ENCODE results near the gene WNT2. TPM values are rescaled to one million over a fixed set of nuclear protein-coding genes. Genes with fewer than 3 reads are reported as not detected.

The WNT2 gene
- under 0.01 TPM for total RNA-seq

GRCh38 chr7:117322741-117323304, at the start of gene WNT2:
WNT2 (minus strand) TSS chr7:117323058; CDS start chr7:117322989, 69 bp downstream.
- H3K4me3 ChIP-seq (ENCODE audit: low read length): no peak within 1 kb of the TSS
- H3K4me1 ChIP-seq (ENCODE audit: insufficient read depth, low read length): no peaks in the 10 kb centered on the region
- H3K9me3 ChIP-seq (ENCODE audit: low read depth, low read length): no peaks in the 10 kb centered on the region
- peaks cover 68% of the 10 kb centered on the region for H3K27me3 ChIP-seq (ENCODE audit: insufficient read depth, low read length)

DNA sequence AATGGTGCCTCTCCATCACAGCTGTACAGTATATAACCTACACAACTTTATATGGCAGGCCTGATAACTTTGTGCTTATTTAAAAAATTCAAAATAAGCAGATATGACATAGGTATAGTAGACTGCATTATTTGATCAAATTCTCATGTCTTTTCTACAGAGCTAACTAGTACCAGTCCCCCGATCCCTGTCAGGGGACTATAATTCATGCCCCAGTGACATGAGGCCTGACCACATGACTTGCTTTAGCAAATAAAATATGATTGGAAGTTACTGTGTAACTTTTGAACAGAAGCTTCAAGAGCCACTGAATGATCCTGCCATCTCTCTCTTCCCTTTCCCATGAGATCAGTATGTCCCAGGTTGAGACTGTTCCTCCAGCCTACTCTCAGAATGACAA, 49.2 kb upstream of the WNT2 start:
- H3K27me3 ChIP-seq (ENCODE audit: insufficient read depth, low read length): no peaks in the 10 kb centered on the region
- no peaks in the 10 kb centered on the region for H3K4me1 ChIP-seq (ENCODE audit: insufficient read depth, low read length)
- no peaks in the 10 kb centered on the region for H3K9me3 ChIP-seq (ENCODE audit: low read depth, low read length)
- no peak overlapping the region for H3K4me3 ChIP-seq (ENCODE audit: low read length)

DNA sequence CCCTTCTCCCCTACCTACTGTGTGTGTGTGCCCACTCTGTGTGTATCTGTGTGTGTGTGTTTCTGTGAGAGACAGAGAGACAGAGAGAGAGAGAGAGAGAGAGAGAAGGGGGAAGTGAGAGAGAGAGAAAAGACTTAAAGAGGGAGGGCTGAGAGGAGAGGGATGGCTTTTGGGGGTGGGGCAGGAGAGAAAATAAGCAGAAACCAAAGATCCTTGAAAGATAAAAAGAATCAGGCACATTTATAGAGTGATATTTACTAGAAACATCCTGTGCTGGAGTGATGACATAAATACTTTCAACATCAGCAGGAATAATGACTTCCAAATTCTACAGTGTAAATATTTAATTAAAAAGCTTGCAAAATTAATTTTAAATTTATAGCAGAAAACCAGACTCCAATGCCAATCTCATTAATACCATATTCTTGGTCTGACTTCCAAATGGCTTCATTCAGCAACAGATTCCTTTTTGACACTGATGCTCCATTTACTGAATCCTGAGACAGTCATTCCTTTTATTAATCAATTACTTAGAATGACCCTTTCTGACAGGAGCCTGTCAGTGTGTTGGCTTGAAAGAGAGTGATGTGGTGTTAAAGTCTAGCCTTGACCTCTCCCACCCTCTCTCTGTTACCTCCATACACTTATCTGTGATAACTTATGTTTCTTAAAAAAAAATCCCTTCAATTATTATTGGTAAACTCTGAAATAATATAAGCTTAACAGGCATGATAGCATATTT, 41.7 kb upstream of the WNT2 start:
- no peaks in the 10 kb centered on the region for H3K9me3 ChIP-seq (ENCODE audit: low read depth, low read length)
- no peaks in the 10 kb centered on the region for H3K27me3 ChIP-seq (ENCODE audit: insufficient read depth, low read length)
- H3K4me3 ChIP-seq (ENCODE audit: low read length): no peak overlapping the region
- H3K4me1 ChIP-seq (ENCODE audit: insufficient read depth, low read length): no peaks in the 10 kb centered on the region

DNA sequence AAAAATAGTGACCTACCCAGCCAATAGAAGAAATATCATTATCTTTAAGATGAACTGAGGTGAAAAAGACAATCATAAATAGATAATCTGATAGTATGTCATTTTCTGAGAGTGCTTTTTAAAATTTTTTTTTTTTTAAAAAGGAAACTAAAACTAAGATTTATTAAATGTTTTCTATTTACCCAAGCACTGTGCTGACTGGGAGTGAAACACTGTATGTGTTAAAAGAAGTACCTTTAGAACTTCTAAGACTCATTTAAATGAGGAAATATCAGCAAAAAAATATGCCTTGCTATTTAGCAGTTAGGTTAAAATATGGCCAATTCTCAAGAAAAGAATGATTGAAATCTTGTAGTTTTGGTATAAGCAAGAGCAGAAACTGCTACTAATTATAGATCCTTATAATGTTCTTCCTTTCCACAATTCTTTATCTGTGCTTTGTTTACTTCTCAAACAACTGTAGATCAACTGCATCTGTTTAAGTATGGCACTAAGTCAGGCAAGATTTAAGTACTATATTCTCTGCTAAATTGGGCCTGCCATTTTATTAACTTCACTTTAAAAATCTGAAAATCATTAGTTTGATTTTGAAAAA, 39.5 kb upstream of the WNT2 start:
- H3K4me1 ChIP-seq (ENCODE audit: insufficient read depth, low read length): no peaks in the 10 kb centered on the region
- H3K4me3 ChIP-seq (ENCODE audit: low read length): no peak overlapping the region
- no peaks in the 10 kb centered on the region for H3K9me3 ChIP-seq (ENCODE audit: low read depth, low read length)
- no peaks in the 10 kb centered on the region for H3K27me3 ChIP-seq (ENCODE audit: insufficient read depth, low read length)

DNA sequence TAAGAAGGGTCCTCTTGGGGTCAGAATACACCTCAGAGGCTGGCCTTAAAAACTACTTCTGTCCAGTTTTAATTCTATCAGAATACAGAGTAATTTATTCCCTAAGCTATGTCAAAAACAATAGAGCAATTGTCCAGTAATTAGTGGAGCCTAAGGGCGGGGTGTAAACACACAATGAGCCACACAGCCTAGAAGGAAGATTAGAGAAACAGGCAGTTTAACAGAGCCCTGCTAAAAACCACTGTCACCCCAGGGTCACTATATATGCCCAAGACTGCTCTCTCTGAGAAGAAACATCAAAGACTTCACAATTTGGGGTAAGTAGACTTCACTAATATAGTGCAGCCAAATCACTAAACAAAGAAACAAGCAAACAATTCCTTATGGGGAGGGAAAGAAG, 27.2 kb upstream of the WNT2 start:
- Histone ChIP-seq H3K4me1 (ENCODE audit: insufficient read depth, low read length) (no peaks in the 10 kb centered on the region), H3K4me3 (ENCODE audit: low read length) (no peak overlapping the region), H3K27me3 (ENCODE audit: insufficient read depth, low read length) (no peaks in the 10 kb centered on the region), H3K9me3 (ENCODE audit: low read depth, low read length) (no peaks in the 10 kb centered on the region)

DNA sequence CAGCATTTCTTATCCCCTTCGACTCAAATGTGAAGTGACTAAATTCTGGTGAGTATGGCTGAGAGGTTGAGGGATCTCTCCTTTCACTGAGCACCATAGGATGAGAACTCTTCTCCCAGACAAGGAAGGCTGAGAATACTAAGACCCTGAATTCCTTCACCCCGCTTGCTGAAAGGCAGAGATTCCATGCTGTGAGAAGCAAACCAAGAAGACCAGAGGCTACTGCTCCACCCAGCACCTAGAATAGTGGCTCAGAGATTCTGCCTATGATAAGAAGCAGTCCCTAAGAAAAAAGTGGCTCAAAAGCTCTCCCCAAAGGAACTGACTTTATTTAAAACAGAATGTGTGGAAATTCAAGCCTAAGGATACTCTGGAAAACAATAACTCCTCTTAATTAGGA, 26.7 kb upstream of the WNT2 start:
- no peaks in the 10 kb centered on the region for H3K9me3 ChIP-seq (ENCODE audit: low read depth, low read length)
- H3K4me1 ChIP-seq (ENCODE audit: insufficient read depth, low read length): no peaks in the 10 kb centered on the region
- H3K27me3 ChIP-seq (ENCODE audit: insufficient read depth, low read length): no peaks in the 10 kb centered on the region
- H3K4me3 ChIP-seq (ENCODE audit: low read length): no peak overlapping the region

DNA sequence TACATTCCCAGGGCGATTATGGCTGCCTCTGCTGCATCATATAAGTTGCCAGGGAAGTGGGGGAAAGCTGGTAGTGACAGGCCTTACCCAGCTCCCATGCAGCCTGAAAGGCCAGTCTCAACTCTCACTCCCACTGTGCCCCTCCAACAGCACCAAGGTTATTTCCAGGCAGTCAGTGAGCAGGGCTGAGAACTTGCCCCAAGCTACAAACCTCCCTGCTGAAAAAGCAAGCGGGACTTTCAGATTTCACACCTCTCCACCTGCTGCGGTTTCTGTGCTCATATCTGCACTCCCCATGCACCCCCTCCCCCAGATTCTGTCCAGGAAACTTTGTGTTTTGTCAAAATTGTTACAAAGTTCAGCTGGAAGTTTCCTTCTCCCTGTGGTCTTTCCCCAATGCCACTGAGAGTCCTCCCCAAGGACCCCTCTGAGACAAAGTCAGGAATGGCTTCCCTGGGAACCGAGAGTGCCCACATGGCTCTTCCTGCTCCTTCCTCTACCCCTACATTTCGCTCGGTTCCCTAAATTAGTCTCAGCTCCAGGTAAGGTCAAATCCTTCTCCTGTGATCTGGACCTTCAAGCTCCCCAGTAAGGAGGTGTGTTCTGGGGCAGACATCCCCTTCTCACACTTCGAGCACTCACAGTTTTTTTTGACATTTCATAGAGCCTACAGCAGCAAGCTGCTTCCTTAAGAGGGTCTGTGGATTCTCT, 25.3 kb upstream of the WNT2 start:
- Histone ChIP-seq H3K27me3 (ENCODE audit: insufficient read depth, low read length) (no peaks in the 10 kb centered on the region), H3K4me3 (ENCODE audit: low read length) (no peak overlapping the region)

DNA sequence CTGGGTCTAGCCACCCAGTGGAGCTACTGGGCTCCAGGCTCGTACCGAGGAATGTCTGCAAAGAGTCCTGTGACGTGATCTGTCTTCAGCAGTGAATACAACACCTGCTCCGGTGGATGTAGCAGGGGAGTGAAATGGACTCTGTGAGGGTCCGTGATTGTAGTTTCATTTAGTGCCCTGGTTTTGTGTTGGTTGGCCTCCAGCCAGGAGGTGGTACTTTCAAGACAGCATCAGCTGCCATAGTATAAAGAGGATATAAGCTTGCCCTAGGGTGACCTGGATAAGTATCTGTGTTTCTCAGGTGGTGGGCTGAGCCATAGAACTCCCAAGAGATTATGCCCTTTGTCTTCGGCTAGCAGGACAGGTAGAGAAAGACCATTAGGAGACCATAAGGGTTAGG, 24.6 kb upstream of the WNT2 start:
- Histone ChIP-seq H3K4me3 (ENCODE audit: low read length) (no peak overlapping the region), H3K27me3 (ENCODE audit: insufficient read depth, low read length) (no peaks in the 10 kb centered on the region), H3K4me1 (ENCODE audit: insufficient read depth, low read length) (no peaks in the 10 kb centered on the region), H3K9me3 (ENCODE audit: low read depth, low read length) (no peaks in the 10 kb centered on the region)

More for the DNA sequence above, 25.3 kb upstream of the WNT2 start:
- H3K4me1 ChIP-seq (ENCODE audit: insufficient read depth, low read length): no peaks in the 10 kb centered on the region
- no peaks in the 10 kb centered on the region for H3K9me3 ChIP-seq (ENCODE audit: low read depth, low read length)

DNA sequence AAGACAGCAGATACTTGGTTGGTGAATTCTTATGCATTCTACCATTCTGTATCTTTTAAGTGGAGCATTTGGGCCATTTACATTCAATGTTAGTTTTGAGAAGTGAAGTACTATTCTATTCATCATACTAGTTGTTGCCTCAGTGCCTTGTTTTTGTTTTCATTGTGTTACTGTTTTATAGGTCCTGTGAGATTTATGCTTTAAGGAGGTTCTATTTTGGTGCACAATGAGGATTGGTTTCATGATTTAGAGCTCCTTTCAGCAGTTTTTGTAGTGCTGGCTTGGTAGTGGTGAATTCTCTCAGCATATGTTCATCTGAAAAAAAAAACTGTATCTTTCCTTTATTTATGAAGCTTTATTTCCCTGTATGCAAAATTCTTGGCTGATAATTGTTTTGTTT, 23.3 kb upstream of the WNT2 start:
- Histone ChIP-seq H3K27me3 (ENCODE audit: insufficient read depth, low read length) (no peaks in the 10 kb centered on the region), H3K4me1 (ENCODE audit: insufficient read depth, low read length) (no peaks in the 10 kb centered on the region), H3K9me3 (ENCODE audit: low read depth, low read length) (no peaks in the 10 kb centered on the region), H3K4me3 (ENCODE audit: low read length) (no peak overlapping the region)

GRCh38 chr7:117338020-117338419, 15.2 kb upstream of the WNT2 start:
- Histone ChIP-seq H3K9me3 (ENCODE audit: low read depth, low read length) (no peaks in the 10 kb centered on the region), H3K4me1 (ENCODE audit: insufficient read depth, low read length) (no peaks in the 10 kb centered on the region), H3K27me3 (ENCODE audit: insufficient read depth, low read length) (no peaks in the 10 kb centered on the region), H3K4me3 (ENCODE audit: low read length) (no peak overlapping the region)

- H3K4me1 ChIP-seq (ENCODE audit: insufficient read depth, low read length): no peaks in the 10 kb centered on the region
- H3K27me3 ChIP-seq (ENCODE audit: insufficient read depth, low read length): no peaks in the 10 kb centered on the region
- no peak overlapping the region for H3K4me3 ChIP-seq (ENCODE audit: low read length)
- no peaks in the 10 kb centered on the region for H3K9me3 ChIP-seq (ENCODE audit: low read depth, low read length)
These were observed 10.3 kb upstream of the WNT2 start for GRCh38 chr7:117333168-117333567.

DNA sequence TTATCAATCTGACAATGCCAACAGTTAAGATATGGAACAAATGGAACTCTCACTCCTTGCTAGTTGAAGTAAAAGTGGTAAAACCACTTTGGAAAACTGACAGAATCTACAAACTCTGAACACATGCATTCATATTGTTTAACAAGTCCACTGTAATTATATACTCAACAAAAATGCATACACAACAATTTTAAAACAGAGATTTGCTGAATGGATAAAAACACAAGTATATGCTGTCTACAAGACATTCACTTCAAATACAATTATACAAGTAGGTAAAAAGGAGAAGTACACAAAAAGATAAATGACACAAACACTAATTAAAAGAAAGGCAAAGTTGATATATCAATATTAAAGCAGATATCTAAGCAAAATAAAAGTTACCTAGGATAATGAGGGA, 9.2 kb upstream of the WNT2 start:
- no peaks in the 10 kb centered on the region for H3K9me3 ChIP-seq (ENCODE audit: low read depth, low read length)
- no peaks in the 10 kb centered on the region for H3K4me1 ChIP-seq (ENCODE audit: insufficient read depth, low read length)
- no peak overlapping the region for H3K4me3 ChIP-seq (ENCODE audit: low read length)
- H3K27me3 ChIP-seq (ENCODE audit: insufficient read depth, low read length): no peaks in the 10 kb centered on the region

DNA sequence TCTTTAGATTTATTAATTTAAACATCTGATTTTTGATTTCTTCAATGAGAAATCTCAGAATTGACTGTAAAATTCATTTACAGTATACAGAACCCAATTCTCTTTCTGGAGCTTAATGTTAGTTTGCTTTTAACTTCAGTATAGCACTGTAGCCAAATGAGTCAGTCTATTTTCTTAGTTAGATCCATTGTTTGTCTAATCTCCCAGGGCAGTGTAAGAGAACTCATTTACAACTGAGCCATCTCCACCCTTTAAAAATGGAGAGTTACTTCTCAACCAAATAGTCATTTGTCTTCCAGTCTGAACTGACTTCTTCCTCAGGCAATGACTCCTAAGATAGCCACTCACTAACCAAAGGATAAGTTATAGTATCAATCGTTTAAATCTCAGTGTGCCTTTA, 3.0 kb upstream of the WNT2 start:
- no peaks in the 10 kb centered on the region for H3K9me3 ChIP-seq (ENCODE audit: low read depth, low read length)
- no peak overlapping the region for H3K4me3 ChIP-seq (ENCODE audit: low read length)
- no peaks in the 10 kb centered on the region for H3K4me1 ChIP-seq (ENCODE audit: insufficient read depth, low read length)
- peaks cover 61% of the 10 kb centered on the region for H3K27me3 ChIP-seq (ENCODE audit: insufficient read depth, low read length)

- no peaks in the 10 kb centered on the region for H3K4me1 ChIP-seq (ENCODE audit: insufficient read depth, low read length)
- no peaks in the 10 kb centered on the region for H3K9me3 ChIP-seq (ENCODE audit: low read depth, low read length)
- peaks cover 68% of the 10 kb centered on the region for H3K27me3 ChIP-seq (ENCODE audit: insufficient read depth, low read length)
- no peak overlapping the region for H3K4me3 ChIP-seq (ENCODE audit: low read length)
These were observed 2.1 kb upstream of the WNT2 start for GRCh38 chr7:117324960-117325359.

Measured in mononuclear cell (primary cell).